GM12875 (cell line): ENCODE measurements around the gene ADRA2A.

Experiments used
- H3K4me3 ChIP-seq: one replicate; pipeline ENCODE4 v1.5.1; 2011; ENCODE audit warnings: low read depth, low read length, control low read depth
- CTCF ChIP-seq: IDR thresholded peaks from 2 replicates; pipeline ENCODE4 v1.5.1; 2011; ENCODE audit warnings: low read depth, mild to moderate bottlenecking, control low read depth, inconsistent platforms, low read length, moderate library complexity, borderline replicate concordance; ENCODE audit not compliant: insufficient read depth

The ADRA2A gene

GRCh38 chr10:111078505-111079185, 1.8 kb downstream of the ADRA2A start:
- TF ChIP-seq CTCF = no peak
- no peak overlapping the region for H3K4me3 ChIP-seq

- H3K4me3 ChIP-seq = no peak overlapping the region
- TF ChIP-seq CTCF = no peak
Observed at GRCh38 chr10:111079241-111079760, 2.5 kb downstream of the ADRA2A start.

GRCh38 chr10:111079781-111080180, 3.0 kb downstream of the ADRA2A start:
- no peak for TF ChIP-seq CTCF
- no peak overlapping the region for H3K4me3 ChIP-seq

- no peak for TF ChIP-seq CTCF
- no peak overlapping the region for H3K4me3 ChIP-seq
Observed at GRCh38 chr10:111080224-111080623, 3.4 kb downstream of the ADRA2A start.

- TF ChIP-seq CTCF = no peak
Observed at GRCh38 chr10:111081595-111081994, 4.8 kb downstream of the ADRA2A start.

GRCh38 chr10:111082102-111082975, 5.5 kb downstream of the ADRA2A start:
- no peak for TF ChIP-seq CTCF
- no peak overlapping the region for H3K4me3 ChIP-seq

More at GRCh38 chr10:111081595-111081994, 4.8 kb downstream of the ADRA2A start:
- H3K4me3 ChIP-seq = no peak overlapping the region
